H1 (cell line): ENCODE results near the gene TEX11. TPM values are rescaled to one million over a fixed set of nuclear protein-coding genes. Genes with fewer than 3 reads are reported as not detected.

ENCODE experiments used
- EP300 ChIP-seq, 2 experiments: IDR thresholded peaks; 1 replicate in 1 of 2; 2 replicates in 1 of 2; pipeline ENCODE4 v1.6.1; 2011 to 2012; ENCODE audit warnings: low read depth in 2 of 2, low read length in 2 of 2, mild to moderate bottlenecking in 2 of 2, borderline replicate concordance in 1 of 2, inconsistent platforms in 1 of 2, moderate library complexity in 1 of 2
- EZH2 ChIP-seq: fragments of 200-600 bp; sonication (generic); IDR thresholded peaks from 2 replicates; pipeline ENCODE4 v1.7.1; 2012; ENCODE audit warnings: low read depth, mild to moderate bottlenecking, moderate library complexity, low read length, inconsistent platforms; ENCODE audit not compliant: severe bottlenecking
- KDM4A ChIP-seq: IDR thresholded peaks from one replicate; pipeline ENCODE4 v1.7.1; 2012; ENCODE audit warnings: low read depth, mild to moderate bottlenecking, moderate library complexity, low read length, inconsistent platforms; ENCODE audit not compliant: severe bottlenecking
- SIRT6 ChIP-seq: IDR thresholded peaks from one replicate; pipeline ENCODE4 v1.7.1; 2012; ENCODE audit warnings: low read length, inconsistent platforms
- TAF7 ChIP-seq: optimal IDR thresholded peaks from 2 replicates; pipeline ENCODE3; 2011; ENCODE audit warnings: low read depth, mild to moderate bottlenecking, inconsistent platforms, low read length, moderate library complexity, borderline replicate concordance
- polyA plus RNA-seq, 7 experiments: library from polyadenylated mRNA; depleted of rRNA in 3 of 7; stranded (reverse) in 5 of 7; unstranded in 2 of 7; fragments of >200 nt in 5 of 7; fragments of 200-250 nt in 2 of 7; gene quantifications; 1 replicate in 5 of 7; 2 replicates in 1 of 7; 4 replicates in 1 of 7; pipeline versions ENCODE4 v1.2.1 to v1.2.3, GENCODE V29; 2011 to 2013; ENCODE audit warnings: missing spikeins in 2 of 7, mixed read lengths in 2 of 7
- total RNA-seq: library from RNA; stranded (reverse); fragmentation: NEBNext Ultra II Directional; extraction: Animal tissue kit (Norgen Biotek cat#: 25700); gene quantifications from 2 replicates; pipeline ENCODE4 v1.2.1, GENCODE V29; 2021

Gene TEX11
- total and polyA plus RNA-seq, 2 of the 8 experiments (the other 6 are each of a cell fraction or from before 2014, with no cell fraction given), result 0.11 to 0.74 TPM

- TF ChIP-seq KDM4A (no peak), EP300 (IDR thresholded peaks at IDR 0.05; ENCODE audit: borderline replicate concordance in 1 of 2, low read depth in 2 of 2, low read length in 2 of 2) (no peak), TAF7 (no peak), EZH2 (no peak), SIRT6 (no peak)
Observed at GRCh38 chrX:70498129-70498528, 410.4 kb downstream of the TEX11 start (continued).
